Caki2 (cell line): Measurements from ENCODE around the gene ZNF175. TPM values are rescaled to one million over a fixed set of nuclear protein-coding genes. Genes with fewer than 3 reads are reported as not detected.

ENCODE experiments used
- DNase-seq: peaks from one replicate; pipeline ENCODE4 v3.0.0-alpha.2; 2015; ENCODE audit warnings: low read depth
- in situ Hi-C: cut with HindIII; loops from 2 replicates; pipeline ENCODE4 v1.10.0; 2016; ENCODE audit warnings: low sequenced_read_pairs, low pct_unique_long_range_greater_than_20kb, mixed read lengths
- total RNA-seq: library from RNA; depleted of rRNA; stranded (reverse); fragments of >200 nt; shearing (Covaris generic); gene quantifications from 2 replicates; pipeline ENCODE4 v1.2.3, GENCODE V29; 2014; ENCODE audit warnings: low replicate concordance

Gene ZNF175
- total RNA-seq, 1 experiment from 2014 or later: 10.8 TPM

DNA sequence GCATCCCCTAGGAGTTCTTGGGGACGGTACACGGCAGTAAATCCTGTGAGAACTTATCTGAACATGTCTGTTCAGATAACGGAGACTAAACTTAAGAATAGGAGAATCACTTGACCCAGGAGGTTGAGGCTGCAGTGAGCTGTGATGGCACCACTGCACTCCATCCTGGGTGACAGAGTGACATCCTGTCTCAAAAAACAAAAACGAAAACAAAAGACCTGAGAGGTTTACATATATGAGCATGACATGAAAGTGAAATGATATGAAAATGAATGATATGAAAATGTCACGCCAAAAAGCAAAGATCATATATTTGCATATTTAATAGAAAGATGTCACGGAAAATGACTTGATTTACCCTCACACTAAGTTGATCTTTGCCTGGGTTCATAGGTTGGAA lies 5.8 kb downstream of the ZNF175 start:
- in situ Hi-C loops: no loop called here
- no peak for DNase-seq

- DNase-seq: no peak
- in situ Hi-C loops: no loop called here
Measured at GRCh38 chr19:51586103-51586728, 15.1 kb downstream of the ZNF175 start.

DNA sequence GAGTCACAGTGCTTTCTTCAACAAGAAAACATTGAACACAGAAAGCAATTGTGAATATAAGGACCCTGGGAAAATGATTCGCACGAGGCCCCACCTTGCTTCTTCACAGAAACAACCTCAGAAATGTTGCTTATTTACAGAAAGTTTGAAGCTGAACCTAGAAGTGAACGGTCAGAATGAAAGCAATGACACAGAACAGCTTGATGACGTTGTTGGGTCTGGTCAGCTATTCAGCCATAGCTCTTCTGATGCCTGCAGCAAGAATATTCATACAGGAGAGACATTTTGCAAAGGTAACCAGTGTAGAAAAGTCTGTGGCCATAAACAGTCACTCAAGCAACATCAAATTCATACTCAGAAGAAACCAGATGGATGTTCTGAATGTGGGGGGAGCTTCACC lies 15.7 kb downstream of the ZNF175 start:
- DNase-seq: no peak
- in situ Hi-C loops: no loop called here

GRCh38 chr19:51587264-51588191 lies 16.4 kb downstream of the ZNF175 start:
- in situ Hi-C loops: no loop called here
- DNase-seq: no peak

GRCh38 chr19:51589511-51589910 lies 18.4 kb downstream of the ZNF175 start:
- in situ Hi-C loops: no loop called here
- DNase-seq: no peak

GRCh38 chr19:51590441-51590840 lies 19.4 kb downstream of the ZNF175 start:
- in situ Hi-C loops: no loop called here
- no peak for DNase-seq

GRCh38 chr19:51592521-51592920 lies 21.4 kb downstream of the ZNF175 start:
- no peak for DNase-seq
- in situ Hi-C loops: no loop called here

DNA sequence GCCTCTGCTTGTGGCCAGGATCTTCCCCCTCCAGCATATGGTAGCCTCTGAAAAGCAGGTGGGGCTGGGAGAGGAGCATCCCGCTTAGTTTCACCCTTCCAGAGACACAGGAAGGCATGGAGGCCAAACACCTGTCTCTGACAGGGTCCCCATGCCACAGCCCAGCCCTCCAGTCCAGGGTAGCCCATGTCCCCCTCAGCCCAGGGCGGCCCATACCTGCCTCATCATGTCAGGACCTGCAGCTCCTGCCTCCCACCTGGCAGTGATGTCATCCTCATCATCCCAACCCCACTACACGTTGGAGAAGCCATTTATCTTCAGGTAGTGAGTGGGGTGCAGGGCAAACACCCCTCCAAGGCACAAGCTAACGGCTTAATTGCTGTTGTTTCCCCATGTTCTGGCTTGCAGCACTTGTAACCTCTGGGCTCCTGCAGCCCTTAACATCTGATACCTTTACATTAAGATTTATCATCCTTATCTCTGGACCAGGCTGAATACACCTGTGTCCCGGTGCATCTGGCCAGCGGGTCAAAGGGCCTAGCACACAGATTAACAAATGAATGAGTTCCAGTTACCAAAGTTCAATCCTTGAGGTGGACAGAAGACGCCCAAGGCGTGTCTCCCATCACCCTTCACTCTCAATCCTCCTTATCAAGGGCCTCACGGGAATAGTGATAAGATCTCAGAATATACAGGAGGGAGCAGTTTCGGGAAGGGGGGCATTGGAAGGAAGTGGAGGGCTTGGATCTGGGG lies 22.2 kb downstream of the ZNF175 start:
- in situ Hi-C loops: no loop called here

GRCh38 chr19:51593969-51594773 lies 23.1 kb downstream of the ZNF175 start:
- in situ Hi-C loops: no loop called here
- DNase-seq: peak; percentile 87

More for the DNA sequence above, 22.2 kb downstream of the ZNF175 start:
- no peak for DNase-seq

DNA sequence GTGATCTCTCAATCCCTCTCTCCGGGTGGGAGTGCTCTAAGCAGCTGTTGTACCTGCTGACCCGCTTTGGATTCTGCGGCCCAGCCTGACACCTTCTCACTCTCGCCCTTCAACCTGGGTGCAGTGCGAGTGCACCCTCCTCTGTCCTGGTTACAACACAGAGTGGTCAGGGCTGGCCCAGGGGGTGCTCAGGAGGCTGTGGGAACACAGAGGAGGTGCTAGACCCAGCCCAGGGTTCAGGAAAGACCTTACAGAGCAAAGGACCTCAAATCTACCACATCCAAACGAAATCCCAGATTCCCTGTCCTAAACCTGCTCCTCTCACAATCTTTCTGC lies 23.7 kb downstream of the ZNF175 start:
- in situ Hi-C loops: no loop called here
- DNase-seq: no peak

DNA sequence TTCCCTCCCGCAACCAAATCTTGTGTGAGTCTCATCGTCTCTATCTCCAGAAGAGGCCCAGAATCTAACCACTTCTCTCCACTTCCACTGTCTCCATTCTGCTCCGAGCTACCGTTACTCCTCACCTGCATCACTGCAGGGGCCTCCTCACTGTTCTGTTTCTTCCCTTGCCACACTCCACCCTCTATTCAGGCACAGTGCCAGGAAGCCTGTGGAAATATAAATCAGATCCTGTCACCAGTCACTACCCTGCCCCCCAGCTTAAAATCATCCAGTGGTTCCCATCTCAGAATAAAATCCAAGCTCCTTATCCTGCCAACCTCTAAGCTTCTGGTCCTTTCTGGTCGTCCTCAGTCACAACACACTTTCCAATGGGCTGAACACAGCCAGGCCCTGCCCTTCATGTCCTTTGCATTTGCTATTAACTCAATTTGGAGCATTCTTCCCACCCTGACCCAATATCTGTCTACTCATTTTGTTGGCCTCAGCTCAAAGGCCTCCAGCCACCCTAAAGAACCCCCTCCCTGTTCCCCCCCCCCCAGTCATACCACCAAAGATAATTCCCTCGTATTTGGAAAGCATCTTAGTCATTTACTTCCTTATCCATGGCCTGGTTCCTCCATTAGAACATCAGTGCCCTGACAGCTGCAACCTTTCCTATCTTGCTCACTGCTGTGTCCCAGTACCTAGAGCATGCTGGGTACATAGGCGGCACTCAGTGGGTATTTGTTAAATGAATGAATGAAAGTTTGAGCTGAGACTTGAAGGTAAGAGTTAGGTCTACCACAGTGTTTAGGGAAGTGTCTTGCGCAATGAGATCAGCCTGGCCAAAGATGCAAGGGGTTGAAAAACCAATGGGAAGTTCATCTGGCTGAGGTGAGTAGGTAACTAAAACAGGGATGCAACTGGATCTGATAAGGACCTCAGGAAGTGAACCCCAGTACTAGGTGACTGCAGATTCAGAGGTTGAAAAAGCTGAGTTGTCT lies 24.4 kb downstream of the ZNF175 start:
- in situ Hi-C loops: no loop called here
- no peak for DNase-seq

DNA sequence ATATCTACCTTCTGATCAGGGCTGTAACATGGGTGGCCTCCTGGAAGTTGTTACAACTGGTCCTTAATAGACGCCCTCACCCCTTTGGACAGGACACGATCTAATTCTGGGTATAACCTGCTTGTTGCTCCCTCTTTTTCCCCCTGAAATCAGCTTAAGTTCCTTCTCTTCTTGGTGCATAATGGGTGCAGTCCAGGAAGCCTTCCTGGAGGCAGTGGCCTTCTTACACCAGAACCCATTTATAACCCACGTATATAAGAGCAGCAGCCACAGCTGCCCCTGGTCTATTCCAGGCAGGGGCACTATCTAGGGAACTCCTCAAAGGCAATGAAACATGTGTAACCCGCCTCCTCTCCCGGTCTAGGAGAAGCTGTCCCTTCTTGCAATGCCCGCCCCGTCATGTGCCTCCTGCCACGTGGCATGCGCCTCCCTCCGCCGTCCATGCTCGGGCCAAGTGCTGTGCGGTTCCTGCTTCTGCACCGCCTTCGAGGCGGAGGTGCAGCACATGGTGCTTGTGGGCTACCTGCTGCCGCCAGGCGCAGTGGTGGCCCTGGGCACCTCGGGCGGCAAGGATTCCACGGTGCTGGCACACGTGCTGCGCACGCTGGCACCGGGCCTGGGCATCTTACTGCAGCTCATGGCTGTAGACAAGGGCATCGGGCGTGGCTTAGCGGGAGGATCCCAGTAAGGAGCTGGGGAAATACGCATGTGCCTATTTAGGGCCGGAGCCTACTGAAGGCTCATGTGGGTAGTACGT lies 27.3 kb downstream of the ZNF175 start:
- no peak for DNase-seq
- in situ Hi-C loops: no loop called here

GRCh38 chr19:51599084-51599483 lies 28.0 kb downstream of the ZNF175 start:
- no peak for DNase-seq
- in situ Hi-C loops: no loop called here

GRCh38 chr19:51600940-51601580 lies 30.0 kb downstream of the ZNF175 start:
- no peak for DNase-seq
- in situ Hi-C loops: no loop called here

- in situ Hi-C loops: no loop called here
- DNase-seq: no peak
Measured at GRCh38 chr19:51602189-51602854, 31.2 kb downstream of the ZNF175 start.

DNA sequence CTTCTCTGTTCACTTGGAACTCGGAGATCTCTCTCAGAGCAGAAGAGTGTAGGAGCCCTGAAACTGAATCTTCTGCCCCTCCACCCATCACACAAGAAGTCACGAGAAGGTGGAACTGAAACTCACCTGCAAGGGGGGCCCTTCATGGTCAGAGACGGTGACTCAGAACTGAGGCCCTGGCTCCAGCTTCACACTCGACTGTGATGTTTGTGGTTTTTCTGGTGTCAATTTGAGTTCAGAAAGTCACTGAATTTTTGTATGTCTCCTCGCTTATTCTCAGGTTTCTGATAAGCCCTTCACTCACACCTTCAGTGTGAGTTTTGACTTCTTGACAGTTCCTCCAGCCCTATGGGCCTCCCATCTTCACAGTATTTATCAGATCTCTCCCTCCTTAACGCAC lies 36.0 kb downstream of the ZNF175 start:
- no peak for DNase-seq

More for the DNA sequence above, 36.0 kb downstream of the ZNF175 start:
- in situ Hi-C loops: no loop called here
